ENCODE measurements around the gene ZNF708.
"Not testable (repeated sequence)": the region's sequence is repeated elsewhere in the genome, so short reads cannot be mapped to it uniquely, and the experiment has no call there.

Gene ZNF708

DNA sequence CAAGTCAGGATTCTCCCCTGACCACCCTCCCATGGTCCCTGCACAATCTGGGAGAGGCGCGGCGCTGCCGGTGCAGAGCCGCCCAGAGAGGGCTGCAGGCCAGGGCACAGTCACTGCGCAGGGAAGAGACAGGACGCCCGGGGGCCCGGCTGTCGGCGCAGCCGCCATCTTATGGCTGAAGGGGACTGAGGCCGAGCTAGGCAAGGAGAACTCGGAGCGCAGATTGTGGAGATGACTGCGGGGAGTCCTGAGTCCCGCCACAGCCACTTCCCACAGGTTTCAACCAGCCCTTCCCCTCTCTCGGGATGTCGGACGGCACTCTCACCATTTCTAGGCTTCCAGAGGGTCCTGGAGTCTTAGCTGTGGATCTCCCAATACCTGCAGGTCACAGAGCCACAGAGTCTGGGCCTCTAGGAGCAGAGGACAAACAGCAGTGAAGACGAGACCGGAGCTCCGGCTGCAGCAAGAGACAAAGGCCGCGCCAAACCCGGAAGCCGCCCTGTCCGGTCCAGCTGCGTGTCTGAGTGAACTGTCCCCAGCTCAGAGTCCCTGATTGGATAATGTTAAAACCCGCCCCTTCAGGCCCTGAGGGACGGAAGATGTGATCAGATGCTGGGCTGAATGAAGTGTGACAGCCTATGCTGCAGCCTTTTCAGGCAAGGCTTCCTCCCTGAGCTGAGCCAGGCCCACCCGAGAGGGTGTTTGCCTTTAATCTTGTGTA lies at the start of gene ZNF708:
Gene ZNF708, minus strand, starts transcription at position 526 of the 721 bp plus-strand sequence. Its CDS starts 198 bp downstream, at position 328.
- peak; percentile 77 for DNase-seq

DNA sequence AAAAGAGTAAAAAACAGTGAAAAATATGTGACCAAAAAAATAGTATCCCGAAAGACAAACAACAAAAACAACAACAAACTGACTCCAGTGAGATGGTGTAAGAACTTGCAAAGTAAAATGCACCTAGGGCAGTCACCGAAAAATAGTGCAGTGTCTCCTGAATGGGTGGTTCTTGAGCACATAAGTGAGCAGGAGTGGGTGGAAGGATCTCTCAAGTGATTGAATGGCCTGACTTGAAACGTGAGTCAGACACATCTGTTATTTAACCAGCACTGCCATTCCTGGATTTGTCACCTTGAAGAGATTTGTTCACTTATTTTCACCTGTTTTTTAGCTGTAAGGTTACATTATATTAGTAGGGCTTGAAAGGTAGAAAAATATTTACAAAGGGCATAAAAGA lies 33.1 kb upstream of the ZNF708 start:
- no peak for DNase-seq

DNA sequence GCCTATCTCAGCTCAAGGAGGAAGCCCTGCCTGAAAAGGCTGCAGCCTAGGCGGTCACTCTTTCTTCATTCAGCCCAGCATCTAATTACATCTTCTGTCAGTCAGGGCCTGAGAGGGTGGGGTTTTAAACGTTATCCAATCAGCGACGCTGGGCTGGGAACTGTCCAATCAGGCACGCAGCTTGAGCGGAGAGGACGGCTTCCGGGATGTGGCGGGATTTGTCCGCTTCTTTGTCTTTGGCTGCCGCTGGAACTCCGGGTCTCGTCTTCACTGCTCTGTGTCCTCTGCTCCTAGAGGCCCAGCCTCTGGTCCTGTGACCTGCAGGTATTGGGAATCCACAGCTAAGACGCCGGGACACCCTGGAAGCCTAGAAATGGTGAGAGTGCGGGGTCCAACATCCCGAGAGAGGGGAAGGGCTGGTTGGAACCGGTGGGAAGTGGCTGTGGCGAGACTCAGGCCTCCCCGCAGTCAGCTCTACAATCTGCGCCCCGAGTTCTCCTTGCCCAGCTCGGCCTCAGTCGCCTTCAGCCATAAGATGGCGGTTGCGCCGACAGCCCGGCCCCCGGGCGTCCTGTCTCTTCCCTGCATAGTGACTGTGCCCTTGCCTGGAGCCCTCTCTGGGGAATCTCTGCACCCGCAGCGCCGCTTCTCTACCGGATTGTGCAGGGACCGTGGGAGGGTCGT lies 29.7 kb upstream of the ZNF708 start, which contains the start of gene ZNF738:
Gene ZNF738, plus strand, starts transcription at position 233 of the 684 bp plus-strand sequence. Its CDS starts 141 bp downstream, at position 374.
- peak; percentile 88 for DNase-seq

DNA sequence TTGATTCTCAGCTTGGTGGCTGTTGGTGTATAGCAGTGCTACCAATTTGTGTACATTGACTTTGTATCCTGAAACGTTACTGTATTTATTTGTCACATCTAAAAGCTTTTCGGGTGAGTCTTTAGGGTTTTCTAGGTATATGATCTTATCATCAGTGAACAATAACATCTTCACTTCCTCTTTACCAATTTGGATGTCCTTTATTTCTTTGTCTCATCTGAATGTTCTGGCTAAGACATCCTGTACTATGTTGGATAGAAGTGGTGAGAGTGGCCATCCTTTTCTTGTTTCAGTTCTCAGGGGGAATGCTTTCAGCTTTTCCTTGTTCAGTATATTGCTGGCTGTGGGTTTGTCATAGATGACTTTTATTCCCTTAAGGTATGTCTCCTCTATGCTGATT lies 23.6 kb upstream of the ZNF708 start:
- no peak for DNase-seq

DNA sequence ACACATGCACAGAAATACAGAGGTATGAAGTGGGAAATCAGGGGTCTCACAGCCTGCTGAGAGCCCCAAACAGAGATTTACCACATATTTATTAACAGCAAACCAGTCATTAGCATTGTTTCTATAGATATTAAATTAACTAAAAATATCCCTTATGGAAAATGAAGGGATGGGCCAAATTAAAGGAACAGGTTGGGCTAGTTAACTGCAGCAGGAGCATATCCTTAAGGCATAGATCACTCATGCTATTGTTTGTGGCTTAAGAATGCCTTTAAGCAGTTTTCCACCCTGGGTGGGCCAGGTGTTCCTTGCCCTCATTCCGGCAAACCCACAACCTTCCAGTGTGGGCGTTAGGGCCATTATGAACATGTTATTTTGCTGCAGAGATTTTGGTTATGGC lies 15.6 kb upstream of the ZNF708 start:
- DNase-seq, result not testable (repeated sequence)

DNA sequence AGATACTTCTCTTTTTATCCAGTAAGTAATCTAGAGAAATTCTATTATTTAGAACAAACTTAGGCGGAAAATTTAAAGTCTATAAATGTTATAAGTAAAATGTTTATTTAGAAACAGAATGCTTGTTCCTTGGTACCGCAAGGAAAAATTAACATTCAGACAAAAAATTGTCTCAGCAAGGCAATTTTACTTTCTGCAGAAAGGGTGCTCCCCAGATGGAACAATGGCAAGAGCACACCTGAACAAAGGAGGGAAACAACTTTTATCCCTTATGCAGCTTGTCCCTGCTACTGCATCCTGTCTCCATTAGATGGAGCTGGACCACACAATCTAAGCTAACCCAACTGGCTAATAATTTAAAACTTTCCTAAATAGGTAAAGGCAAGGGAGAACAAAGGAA lies 6.5 kb upstream of the ZNF708 start:
- no peak for DNase-seq

DNA sequence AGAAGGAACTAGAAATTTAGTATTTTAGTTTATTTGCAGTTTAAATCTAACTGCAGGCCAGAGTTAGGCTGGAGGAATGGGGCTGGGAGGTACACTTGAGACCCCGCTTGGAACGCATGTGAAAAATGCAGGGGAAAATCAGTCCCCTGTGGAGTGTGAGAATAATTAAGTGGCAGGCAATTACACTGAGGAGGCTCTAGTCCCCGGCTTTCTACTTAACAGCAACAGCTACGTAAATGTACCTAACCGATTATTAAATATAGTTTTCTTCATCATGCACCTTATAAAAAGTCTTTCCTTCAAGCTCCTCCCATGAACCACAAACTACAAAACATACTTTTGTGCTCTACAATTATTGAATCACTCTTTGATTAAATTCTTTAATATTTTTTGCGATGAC lies 804 bp downstream of the ZNF708 start:
- peak; percentile 48 for DNase-seq

DNA sequence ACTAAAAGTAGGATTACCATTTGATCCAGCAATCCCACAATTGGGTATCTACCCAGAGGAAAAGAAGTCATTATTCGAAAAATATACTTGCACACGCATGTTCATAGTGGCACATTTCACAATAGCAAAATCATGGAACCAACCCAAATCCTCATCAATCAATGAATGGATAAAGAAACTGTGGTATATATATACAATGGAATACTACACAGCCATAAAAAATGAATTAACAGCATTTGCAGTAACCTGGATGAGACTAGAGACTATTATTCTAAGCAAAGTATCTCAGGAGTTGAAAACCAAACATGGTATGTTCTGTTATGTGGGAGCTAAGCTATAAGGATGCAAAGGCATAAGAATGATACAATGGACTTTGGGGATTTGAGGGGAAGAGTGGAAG lies 3.0 kb downstream of the ZNF708 start:
- DNase-seq, result no peak

DNA sequence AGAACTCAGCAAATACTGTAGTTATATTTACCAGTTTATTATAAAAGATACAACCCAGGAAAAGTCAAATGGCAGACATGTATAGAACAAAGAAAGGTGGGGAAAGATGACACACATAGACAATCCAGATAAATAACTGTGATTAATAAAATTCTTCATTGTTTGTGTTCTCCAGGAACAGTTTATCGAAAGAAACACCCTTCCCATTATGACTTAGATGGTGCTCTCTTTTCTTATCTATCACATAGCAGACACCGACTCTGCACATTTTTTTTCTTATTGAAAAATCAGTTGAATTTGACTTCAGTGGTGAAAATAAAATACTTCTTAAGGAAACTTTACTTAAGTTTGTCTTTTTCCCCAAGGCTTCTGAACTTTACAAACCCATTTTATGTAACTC lies 6.2 kb downstream of the ZNF708 start:
- no peak for DNase-seq

DNA sequence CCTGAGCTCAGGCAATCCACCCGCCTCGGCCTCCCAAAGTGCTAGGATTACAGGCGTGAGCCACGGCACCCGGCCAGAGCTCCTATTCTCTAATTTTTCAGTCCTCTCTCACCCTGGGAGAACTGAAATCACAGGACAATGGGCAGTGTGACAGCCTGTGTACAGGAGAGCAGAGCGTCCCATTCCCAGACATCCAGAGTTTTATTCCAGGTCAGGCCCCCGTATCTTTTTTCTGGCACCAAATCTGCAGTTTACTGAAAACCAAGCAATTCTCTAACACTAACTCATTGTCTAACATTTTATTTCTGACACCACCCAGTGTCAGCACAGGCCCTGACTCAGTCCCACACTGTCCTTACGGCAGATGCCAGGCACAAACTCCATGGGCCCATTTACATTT lies 6.7 kb downstream of the ZNF708 start:
- DNase-seq, result no peak

DNA sequence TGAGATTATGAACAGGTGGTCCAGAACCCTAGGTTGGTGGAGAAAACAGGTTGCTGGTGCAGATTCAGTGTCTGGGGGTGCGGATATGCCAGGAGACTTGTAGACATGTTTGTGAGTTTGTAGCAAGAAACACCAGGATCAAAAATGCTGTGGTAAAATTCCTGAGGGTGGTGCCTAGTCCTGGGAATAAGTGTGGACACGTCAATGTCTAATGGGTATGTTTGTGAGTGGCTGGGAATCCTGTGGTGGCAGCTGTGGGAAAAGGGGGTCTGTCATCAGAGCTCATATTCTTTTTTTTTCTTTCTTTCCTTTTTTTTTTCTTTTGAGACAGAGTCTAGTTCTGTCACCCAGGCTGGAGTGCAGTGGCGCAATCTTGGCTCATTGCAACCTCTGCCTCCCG lies 7.2 kb downstream of the ZNF708 start:
- DNase-seq, result no peak

DNA sequence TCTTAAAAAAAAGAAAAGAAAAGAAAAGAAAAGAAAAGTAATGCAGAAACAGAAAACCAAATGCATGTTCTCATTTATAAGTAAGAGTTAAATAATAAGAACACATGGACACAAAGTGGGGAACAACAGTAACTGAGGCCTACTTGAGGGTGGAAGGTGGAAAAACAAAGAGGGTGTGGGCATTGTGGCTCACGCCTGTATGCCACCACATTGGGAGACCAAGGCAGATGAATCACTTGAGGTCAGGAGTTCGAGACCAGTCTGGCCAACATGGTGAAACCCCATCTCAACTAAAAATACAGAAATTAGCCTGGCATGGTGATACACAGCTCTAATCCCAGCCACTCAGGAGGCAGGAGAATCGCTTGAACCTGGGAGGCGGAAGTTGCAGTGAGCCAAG lies 8.1 kb downstream of the ZNF708 start:
- no peak for DNase-seq

DNA sequence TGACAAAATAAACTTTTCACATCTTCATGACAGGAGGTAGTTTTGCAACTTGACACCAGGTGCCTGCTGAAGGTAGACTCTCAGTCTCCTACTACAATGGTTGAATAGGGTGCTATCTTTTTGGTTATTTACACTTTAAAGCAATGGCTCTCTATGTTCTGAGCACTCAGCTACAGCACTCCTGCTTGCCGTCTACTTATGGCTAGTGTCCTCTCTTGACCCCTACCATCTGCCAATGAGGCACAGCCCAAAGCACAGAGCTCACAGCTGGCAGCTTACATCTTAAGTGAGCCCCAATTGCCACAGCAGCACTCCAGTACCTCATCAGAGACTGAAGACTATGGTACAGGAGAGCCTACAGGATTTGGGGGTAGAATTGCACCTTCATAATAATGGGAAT lies 11.4 kb downstream of the ZNF708 start:
- no peak for DNase-seq

DNA sequence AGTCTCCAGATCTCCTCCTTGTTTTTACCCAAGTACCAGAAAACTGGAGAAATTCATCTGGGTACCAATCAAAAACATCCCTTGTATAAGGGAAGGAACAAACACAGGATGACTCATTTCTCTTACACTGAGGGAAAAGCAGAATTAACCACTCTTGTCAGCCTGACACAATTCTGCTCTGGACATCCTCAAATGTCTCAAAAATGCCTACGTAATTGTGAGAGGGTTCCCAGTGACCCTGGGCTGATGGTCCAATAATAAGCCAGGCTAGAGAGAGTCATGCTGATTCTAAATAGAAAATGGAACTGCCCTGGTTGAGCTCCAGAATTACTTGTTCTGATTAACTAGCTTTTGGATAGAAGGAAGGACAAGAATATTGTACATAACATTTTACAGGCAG lies 14.5 kb downstream of the ZNF708 start:
- DNase-seq, result no peak

DNA sequence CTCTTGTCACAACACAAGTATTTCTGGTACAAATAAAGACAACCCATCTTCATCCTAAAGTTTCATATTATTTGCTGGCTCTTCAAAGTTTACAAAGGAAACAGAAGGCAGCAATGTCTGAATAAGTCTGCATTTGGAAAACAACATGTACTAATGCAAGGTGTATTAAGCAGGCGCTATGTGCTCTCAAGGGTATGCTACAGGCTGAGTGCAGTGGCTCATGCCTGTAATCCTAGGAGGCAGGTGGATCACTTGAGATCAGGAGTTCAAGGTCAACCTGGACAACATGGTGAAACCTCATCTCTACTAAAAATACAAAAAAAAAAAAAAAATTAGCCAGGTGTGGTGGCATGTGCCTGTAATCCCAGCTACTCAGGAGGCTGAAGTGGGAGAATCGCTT lies 16.4 kb downstream of the ZNF708 start:
- DNase-seq, result not testable (repeated sequence)

DNA sequence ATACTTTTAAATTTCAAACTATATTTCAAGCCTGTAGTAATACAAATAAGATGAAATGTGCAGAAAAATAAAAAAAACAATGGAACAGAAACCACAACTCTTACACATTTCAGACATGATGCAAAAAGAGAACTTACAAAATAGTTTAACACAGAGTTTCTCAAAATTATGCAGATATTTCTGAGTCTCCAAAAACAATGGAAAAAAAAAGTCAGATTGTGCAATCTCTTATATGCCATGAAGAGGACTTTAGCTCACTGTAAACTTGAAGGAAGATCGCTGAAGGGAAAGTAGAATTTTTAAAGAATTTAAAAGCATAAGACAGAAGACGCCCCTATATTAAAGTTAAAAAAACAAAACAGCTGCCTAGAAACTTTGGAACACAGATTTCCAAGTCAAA lies 20.4 kb downstream of the ZNF708 start:
- DNase-seq, result no peak

DNA sequence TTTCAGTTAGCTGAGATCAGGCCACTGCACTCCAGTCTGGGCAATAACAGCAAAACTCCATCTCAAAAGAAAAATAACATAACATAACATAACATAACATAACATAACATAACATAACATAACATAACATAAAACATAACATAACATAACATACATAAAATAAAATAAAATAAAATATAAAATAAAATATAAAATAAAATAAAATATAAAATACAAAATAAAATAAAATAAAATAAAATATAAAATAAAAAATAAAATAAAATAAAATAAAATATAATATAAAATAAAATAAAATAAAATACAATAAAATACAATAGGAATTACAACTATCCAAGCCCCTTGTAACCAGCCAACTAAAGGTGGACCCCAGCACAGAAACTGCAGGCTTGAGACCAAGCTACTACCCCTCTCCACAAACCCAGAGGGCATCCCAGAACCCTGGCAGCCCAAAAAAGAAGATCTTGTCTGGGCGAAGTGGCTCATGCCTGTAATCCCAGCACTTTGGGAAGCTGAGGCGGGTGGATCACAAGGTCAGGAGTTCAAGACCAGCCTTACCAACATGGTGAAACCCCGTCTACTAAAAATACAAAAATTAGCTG lies 22.2 kb downstream of the ZNF708 start:
- not testable (repeated sequence) for DNase-seq

DNA sequence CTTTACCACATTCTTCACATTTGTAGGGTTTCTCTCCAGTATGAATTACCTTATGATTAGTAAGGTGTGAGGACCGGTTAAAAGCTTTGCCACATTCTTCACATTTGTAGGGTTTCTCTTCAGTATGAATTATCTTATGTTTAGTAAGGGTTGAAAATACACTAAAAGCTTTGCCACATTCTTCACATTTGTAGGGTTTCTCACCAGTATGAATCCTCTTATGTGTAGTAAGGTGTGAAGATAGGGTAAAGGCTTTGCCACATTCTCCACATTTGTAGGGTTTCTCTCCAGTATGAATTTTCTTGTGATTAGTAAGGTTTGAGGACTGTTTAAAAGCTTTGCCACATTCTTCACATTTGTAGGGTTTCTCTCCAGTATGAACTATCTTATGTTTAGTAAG lies 35.4 kb downstream of the ZNF708 start:
- not testable (repeated sequence) for DNase-seq

DNA sequence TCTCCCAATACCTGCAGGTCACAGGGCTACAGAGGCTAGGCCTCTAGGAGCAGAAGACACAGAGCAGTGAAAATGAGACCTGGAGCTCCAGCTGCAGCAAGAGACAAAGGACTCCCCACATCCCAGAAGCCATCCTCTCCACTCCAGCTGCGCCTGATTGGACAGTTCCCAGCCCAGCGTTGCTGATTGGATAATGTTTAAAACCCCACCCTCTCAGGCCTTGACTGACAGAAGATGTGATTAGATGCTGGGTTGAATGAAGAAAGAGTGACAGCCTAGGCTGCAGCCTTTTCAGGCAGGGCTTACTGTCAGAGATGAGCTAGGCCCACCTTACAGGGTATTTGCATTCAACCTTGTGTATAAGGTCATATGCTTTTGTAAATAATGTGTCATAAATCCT lies 59.4 kb downstream of the ZNF708 start:
- no peak for DNase-seq

DNA sequence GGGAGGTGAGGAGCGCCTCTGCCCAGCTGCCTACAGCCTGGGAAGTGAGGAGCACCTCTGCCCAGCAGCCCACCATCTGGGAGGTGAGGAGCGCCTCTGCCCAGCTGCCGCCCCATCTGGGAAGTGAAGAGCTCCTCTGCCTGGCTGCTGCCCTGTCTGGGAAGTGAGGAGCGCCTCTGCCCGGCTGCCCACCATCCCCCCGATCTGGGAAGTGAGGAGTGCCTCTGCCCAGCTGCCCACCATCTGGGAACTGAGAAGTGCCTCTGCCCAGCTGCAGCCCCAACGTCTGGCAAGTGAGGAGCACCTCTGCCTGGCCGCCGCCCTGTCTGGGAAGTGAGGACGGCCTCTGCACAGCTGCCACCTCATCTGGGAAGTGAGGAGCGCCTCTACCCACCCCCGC lies 64.3 kb downstream of the ZNF708 start:
- DNase-seq, result no peak

DNA sequence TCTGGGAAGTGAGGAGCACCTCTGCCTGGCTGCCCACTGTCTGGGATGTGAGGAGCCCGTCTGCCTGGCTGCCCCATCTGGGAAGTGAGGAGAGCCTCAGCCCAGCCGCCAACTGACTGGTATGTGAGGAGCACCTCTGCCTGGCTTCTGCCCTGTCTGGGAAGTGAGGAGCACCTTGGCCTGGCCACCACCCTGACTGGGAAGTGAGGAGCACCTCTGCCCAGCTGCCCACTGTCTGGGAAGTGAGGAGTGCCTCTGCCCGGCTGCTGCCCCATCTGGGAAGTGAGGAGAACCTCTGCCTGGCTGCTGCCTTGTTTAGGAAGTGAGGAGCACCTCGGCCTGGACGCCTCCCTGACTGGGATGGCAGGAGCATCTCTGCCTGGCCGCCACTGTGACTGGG lies 64.8 kb downstream of the ZNF708 start:
- DNase-seq, result no peak

DNA sequence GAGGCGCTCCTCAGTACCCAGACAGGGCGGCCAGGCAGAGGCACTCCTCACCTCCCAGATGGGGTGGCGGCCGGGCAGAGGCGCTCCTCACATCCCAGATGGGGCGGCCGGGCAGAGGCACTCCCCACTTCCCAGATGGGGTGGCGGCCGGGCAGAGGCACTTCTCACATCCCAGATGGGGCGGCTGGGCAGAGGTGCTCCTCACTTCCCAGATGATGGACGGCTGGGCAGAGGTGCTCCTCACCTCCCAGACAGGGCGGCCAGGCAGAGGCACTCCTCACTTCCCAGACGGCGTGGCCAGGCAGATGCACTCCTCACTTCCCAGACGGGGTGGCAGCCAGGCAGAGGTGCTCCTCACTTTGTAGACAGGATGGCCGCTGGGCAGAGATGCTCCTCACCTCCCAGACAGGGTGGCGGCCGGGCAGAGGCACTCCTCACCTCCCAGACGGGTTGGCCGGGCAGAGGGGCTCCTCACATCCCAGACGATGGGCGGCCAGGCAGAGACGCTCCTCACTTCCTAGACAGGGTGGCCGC lies 68.3 kb downstream of the ZNF708 start:
- not testable (repeated sequence) for DNase-seq

DNA sequence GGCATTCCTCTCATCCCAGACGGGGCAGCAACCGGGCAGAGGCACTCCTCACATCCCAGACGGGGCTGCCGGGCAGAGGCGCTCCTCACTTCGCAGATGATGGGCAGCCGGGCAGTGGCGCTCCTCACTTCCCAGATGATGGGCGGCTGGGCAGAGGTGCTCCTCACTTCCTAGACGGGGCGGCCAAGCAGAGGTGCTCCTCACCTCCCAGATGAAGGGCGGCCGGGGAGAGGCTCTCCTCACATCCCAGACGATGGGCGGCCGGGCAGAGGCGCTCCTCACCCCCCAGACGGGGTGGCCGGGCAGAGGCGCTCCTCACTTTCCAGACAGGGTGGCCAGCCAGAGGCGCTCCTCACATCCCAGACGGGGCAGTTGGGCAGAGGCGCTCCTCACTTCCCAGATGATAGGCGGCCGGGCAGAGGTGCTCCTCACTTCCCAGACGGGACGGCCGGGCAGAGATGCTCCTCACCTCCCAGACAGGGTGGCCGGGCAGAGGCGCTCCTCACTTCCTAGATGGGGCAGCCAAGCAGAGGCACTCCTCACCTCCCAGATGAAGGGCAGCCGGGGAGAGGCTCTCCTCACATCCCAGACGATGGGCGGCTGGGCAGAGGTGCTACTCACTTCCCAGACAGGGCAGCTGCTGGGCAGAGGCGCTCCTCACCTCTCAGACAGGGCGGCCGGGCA lies 68.9 kb downstream of the ZNF708 start:
- DNase-seq, result no peak

Measured in NCI-H748 treated with DMSO at 0.1 percent for 48 hours (cell line).